Occipital lobe (tissue), 2 donors: Measurements from ENCODE around the gene CRIP1. TPM values are rescaled to one million over a fixed set of nuclear protein-coding genes. Genes with fewer than 3 reads are reported as not detected.
A peak's percentile ranks its signal among the peaks of the same experiment; 100 is the strongest.

Experiments
- DNase-seq: peaks from one replicate; lab custom pipeline; 2025; lab: John Stamatoyannopoulos, UW
- total RNA-seq: library from RNA; depleted of rRNA; stranded (reverse); fragments of >200 nt; gene quantifications from one replicate; pipeline ENCODE4 v1.2.3, GENCODE V29; 2014

Gene CRIP1
- total RNA-seq, 1 donor from 2014 or later: 0.94 TPM

GRCh38 chr14:105503296-105503640 is 16.6 kb downstream of the CRIP1 start:
- DNase-seq: no peak

- no peak for DNase-seq
Observed at GRCh38 chr14:105503935-105504692, 17.4 kb downstream of the CRIP1 start.

- DNase-seq: no peak
Observed at GRCh38 chr14:105505101-105505500, 18.4 kb downstream of the CRIP1 start.

- no peak for DNase-seq
Observed at GRCh38 chr14:105507247-105507646, 20.6 kb downstream of the CRIP1 start.

- DNase-seq: no peak
Observed at GRCh38 chr14:105508069-105508468, 21.4 kb downstream of the CRIP1 start.

GRCh38 chr14:105508601-105509000 is 21.9 kb downstream of the CRIP1 start:
- no peak for DNase-seq

- no peak for DNase-seq
Observed at GRCh38 chr14:105517096-105517495, 30.4 kb downstream of the CRIP1 start.

GRCh38 chr14:105519946-105520698 is 33.4 kb downstream of the CRIP1 start:
- no peak for DNase-seq

GRCh38 chr14:105525326-105525725 is 38.6 kb downstream of the CRIP1 start:
- DNase-seq: no peak

GRCh38 chr14:105525861-105526775 is 39.4 kb downstream of the CRIP1 start, which contains the start of gene TMEM121:
TSS of gene TMEM121 (plus strand) at chr14:105526583. CDS start at chr14:105528835, 2,252 bp downstream.
- peak; percentile 51 for DNase-seq

GRCh38 chr14:105526776-105527380 is 40.2 kb downstream of the CRIP1 start:
- DNase-seq: no peak

- DNase-seq: no peak
Observed at GRCh38 chr14:105527381-105527825, 40.7 kb downstream of the CRIP1 start.

- peak; percentile 62 for DNase-seq
Observed at GRCh38 chr14:105527826-105528585, 41.3 kb downstream of the CRIP1 start.

- DNase-seq: no peak
Observed at GRCh38 chr14:105528586-105529318, 42.1 kb downstream of the CRIP1 start.

- no peak for DNase-seq
Observed at GRCh38 chr14:105529319-105529568, 42.6 kb downstream of the CRIP1 start.

- no peak for DNase-seq
Observed at GRCh38 chr14:105529569-105530284, 43.0 kb downstream of the CRIP1 start.

- DNase-seq: no peak
Observed at GRCh38 chr14:105530285-105531087, 43.8 kb downstream of the CRIP1 start.

GRCh38 chr14:105531088-105531893 is 44.6 kb downstream of the CRIP1 start:
- DNase-seq: no peak
